OCI-M2 (cell line): ENCODE results near the gene GUCY2D.
"Not testable (repeated sequence)": the region's sequence is repeated elsewhere in the genome, so short reads cannot be mapped to it uniquely, and the experiment has no call there.

Experiments
- DNase-seq: peaks from one replicate; lab custom pipeline; 2025; ENCODE audit not compliant: unreplicated experiment; lab: John Stamatoyannopoulos, UW

Gene GUCY2D

GRCh38 chr17:8001976-8002720 is at the start of gene GUCY2D:
TSS of gene GUCY2D (plus strand) at chr17:8002615. CDS start at chr17:8003048, 433 bp downstream.
- DNase-seq = no peak

- not testable (repeated sequence) for DNase-seq
These were observed 49.1 kb upstream of the GUCY2D start for GRCh38 chr17:7953266-7953665.

DNA sequence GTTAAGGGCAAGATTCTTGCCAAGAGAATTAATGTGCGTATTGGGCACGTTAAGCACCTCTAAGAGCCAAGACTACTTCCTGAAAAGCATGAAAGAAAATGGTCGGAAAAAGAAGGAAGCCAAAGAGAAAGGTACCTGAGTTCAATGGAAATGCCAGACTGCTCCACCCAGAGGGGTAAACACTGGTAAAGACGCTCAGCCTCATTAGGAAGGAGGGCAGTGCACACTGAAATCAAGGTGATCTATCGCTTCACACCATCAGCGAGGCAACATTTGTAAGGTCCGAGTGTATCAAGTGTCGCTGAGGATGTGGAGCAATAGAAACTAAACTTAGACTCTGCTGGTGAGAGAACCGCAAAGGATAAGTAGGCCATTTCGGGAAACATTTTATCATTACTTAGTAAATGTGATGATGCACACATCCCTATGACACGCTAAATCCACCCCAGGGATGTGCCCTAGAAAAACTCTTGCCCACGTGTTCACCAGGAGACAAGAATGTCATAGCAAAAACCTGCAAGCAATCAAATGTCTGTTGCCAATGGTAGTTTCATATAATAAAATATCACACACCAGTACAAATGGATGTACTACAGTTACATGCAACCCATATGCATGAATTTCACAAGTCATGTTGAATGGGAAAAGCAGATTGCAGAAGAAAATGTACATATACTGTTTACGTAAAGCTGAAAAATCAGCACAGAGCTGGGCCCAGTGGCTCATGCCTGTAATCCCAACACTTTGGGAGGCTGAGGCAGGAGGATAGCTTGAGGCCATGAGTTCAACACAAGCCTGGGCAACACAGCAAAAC is 46.8 kb upstream of the GUCY2D start:
- no peak for DNase-seq

DNA sequence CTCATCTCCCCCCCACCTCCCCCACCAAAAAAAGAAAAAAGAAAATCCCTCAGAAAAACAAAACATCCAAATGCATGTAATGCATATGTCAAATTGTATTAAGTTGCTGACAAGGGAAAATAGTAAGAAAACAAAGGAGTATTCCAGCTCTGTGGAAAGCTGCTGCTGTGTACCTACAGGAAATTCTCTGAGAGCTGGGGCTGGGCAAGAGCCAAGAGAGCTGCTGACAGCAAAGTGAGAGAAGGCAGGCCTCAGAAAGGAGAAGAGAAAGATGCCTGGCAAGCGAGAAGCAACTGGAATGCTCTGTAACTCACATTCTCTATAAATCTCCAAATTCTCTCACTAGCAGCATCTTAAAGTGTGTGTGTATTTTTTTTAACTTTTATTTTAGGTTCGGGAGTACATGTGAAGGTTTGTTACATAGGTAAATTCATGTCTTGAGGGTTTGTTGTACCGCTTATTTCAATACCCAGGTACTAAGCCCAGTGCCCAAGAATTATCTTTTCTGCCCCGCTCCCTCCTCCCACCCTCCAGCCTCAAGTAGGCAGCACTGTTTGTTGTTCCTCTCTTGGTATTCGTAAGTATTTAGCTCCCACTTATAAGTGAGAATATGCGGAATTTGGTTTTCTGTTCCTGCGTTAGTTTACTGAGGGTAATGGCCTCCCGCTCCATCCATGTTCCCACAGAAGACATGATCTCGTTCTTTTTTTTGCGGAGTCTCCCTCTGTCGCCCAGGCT is 46.0 kb upstream of the GUCY2D start:
- no peak for DNase-seq

GRCh38 chr17:7959503-7960253 is 42.7 kb upstream of the GUCY2D start:
- no peak for DNase-seq

DNA sequence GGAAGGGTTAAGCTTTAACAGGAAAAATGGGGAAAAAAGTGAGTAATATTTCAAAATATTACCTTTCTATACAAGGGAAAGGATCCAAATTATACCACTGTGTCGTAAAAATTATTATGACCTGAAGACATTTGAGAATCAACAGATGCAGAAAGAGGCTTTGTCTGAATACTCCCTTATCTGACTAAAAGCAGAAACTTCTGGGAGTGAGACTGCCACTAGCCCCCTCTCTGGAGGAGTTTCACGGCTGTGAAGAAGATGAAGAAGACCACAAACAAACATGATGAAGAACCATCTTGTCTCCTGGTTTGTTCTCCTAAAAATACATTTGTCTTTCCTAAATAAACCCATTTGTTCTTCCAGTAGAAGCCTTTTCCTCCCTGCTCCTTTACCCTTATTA is 41.0 kb upstream of the GUCY2D start:
- no peak for DNase-seq

GRCh38 chr17:7967751-7968150 is 34.7 kb upstream of the GUCY2D start:
- no peak for DNase-seq

DNA sequence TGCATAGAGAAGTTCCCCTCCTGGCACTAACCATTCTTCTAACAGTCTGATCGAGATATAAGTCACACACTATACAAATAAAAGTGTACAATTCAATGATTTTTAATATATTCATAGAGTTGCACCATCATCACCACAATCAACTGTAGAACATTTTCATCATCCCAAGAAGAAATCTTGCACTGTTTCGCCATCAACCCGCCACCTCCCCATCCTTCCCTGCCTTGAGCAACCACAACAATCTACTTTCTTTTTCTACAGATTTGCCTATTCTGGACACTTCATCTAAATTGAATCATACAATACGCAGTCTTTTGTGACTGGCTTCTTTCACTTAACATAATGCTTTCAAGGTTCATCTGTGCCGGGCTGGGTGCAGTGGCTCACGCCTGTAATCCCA is 33.0 kb upstream of the GUCY2D start:
- no peak for DNase-seq

GRCh38 chr17:7971651-7972050 is 30.8 kb upstream of the GUCY2D start:
- no peak for DNase-seq

- no peak for DNase-seq
These were observed 30.2 kb upstream of the GUCY2D start for GRCh38 chr17:7972131-7972785.

DNA sequence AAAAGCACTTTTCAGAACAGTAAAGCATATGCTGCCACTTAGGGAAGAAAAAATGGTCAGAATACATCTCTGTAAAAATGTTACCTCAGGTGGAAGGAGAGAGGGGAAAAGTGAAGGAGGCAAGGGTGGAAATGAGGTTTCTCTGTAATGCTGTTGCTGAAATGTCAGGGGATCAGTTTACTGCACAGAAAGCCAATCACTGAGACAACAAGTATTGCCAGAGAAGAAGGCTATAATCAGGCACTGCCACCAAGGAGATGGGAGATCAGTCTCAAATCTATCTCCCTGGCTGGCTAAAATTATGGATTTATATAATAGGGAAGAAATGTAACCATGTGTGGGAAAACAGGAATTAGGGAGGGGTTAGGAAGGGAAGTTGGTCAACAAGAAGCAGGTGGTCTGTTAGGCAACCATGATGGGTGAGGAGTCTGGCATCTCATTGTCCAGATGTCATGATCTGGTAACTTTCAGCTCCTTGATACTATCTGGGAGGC is 27.7 kb upstream of the GUCY2D start:
- DNase-seq = no peak

GRCh38 chr17:7977039-7977438 is 25.4 kb upstream of the GUCY2D start:
- DNase-seq = no peak

GRCh38 chr17:7977805-7978204 is 24.6 kb upstream of the GUCY2D start:
- no peak for DNase-seq

DNA sequence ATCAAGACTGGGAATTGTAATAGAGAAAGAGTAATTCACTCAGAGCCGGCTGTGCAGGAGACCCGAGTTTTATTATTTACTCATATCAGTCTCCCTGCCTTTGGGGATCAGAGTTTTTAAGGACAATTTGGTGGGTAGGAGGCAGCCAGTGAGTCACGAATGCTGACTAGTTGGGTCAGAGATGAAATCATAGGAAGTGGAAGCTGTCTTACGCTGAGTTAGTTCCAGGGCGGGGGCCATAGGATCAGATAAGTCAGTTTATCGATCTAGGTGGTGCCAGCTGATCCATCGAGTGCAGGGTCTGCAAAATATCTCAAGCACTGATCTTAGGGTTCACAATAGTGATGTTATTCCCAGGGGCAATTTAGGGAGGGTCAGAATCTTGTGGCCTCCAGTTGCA is 20.2 kb upstream of the GUCY2D start:
- no peak for DNase-seq

GRCh38 chr17:7982666-7983065 is 19.7 kb upstream of the GUCY2D start:
- DNase-seq = no peak

- DNase-seq = no peak
These were observed 17.5 kb upstream of the GUCY2D start for GRCh38 chr17:7984904-7985303.

DNA sequence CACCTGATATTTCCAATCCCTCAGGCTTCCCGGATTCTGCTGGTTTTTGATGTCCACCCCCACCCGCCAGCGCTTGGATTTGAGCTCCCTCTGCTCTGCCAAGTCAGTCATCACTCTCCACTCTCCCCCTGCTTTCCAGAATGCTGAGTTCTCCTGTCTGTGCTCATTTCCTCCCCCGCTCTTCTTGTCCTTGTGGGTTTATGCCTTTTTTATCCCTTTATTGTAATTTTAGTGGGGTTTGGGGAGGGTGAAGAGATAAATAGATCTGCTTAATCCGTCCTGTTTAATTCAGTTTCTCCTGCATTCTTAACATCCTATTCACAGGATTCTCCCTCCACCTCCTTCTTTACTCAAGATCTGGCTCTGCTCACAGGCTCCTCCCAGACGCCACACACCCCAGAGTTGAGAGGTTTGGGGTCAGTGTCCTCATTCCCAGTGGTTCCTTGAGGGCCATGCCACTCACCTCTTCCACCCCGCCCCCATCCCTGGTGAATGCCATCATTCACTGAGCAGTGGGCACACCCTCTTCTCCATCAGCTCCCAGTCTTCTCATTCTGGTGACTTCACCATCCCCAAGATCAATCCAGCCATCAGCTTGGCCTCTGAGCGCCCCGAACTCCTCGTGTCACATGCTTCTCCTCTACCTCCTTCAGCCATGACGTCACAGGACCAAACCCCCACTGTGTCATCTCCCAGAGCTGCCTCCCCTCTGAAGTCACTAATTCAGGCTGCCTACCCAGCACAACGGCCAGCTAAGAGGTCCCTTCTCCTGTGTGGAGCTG is 15.1 kb upstream of the GUCY2D start:
- DNase-seq = no peak

DNA sequence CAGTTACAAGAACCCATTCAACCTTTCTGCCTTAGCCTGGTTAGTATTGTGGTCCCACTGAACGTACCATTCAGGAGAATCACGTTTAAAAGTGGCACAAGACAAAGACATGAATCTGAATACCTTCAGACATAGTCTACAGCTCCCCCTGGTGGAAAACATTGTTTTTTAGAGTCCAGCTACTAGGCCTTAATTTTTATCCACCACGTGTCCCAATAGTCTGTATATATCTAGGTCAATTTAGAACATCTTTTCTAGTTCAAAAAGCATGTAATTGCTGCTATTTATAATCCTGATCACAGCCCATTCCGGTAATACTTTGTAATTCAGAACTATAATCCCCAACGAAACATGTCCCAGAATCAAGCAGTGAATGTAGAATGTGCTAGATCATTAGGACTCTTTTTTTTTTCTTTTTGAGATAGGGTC is 13.7 kb upstream of the GUCY2D start:
- DNase-seq = peak; percentile 57
